Measurements from ENCODE around the gene TRABD2B.

TRABD2B gene

GRCh38 chr1:48021792-48022191, 24.6 kb upstream of the TRABD2B start:
- no peak for DNase-seq

- DNase-seq = no peak
These were observed 22.6 kb upstream of the TRABD2B start for GRCh38 chr1:48019714-48020315.

GRCh38 chr1:48018799-48019198, 21.6 kb upstream of the TRABD2B start:
- DNase-seq = no peak

- peak; percentile 33 for DNase-seq
These were observed 20.5 kb upstream of the TRABD2B start for GRCh38 chr1:48017716-48018115.

GRCh38 chr1:48016515-48016914, 19.3 kb upstream of the TRABD2B start:
- DNase-seq = no peak

- no peak for DNase-seq
These were observed 16.1 kb upstream of the TRABD2B start for GRCh38 chr1:48013270-48013669.

GRCh38 chr1:48007047-48007446, 9.9 kb upstream of the TRABD2B start:
- peak; percentile 51 for DNase-seq

- no peak for DNase-seq
These were observed 9.1 kb upstream of the TRABD2B start for GRCh38 chr1:48006264-48006663.

GRCh38 chr1:48005253-48006117, 8.3 kb upstream of the TRABD2B start:
- DNase-seq = no peak

GRCh38 chr1:48003741-48004531, 6.8 kb upstream of the TRABD2B start:
- DNase-seq = no peak

GRCh38 chr1:48002142-48002541, 5.0 kb upstream of the TRABD2B start:
- no peak for DNase-seq

- no peak for DNase-seq
These were observed 4.5 kb upstream of the TRABD2B start for GRCh38 chr1:48001696-48002095.

GRCh38 chr1:48000883-48001282, 3.7 kb upstream of the TRABD2B start:
- no peak for DNase-seq

GRCh38 chr1:47999097-47999496, 1.9 kb upstream of the TRABD2B start:
- no peak for DNase-seq

- DNase-seq = no peak
These were observed 1.3 kb upstream of the TRABD2B start for GRCh38 chr1:47998396-47998990.

- DNase-seq = no peak
These were observed 569 bp downstream of the TRABD2B start for GRCh38 chr1:47996406-47997226.

- DNase-seq = no peak
These were observed 1.2 kb downstream of the TRABD2B start for GRCh38 chr1:47996060-47996405.

- DNase-seq = no peak
These were observed 1.7 kb downstream of the TRABD2B start for GRCh38 chr1:47995306-47996050.

- no peak for DNase-seq
These were observed 3.1 kb downstream of the TRABD2B start for GRCh38 chr1:47993881-47994625.

GRCh38 chr1:47993416-47993740, 3.8 kb downstream of the TRABD2B start:
- no peak for DNase-seq
